T-helper 1 cell treated with Interleukin-12 subunit alpha and Interleukin-12 subunit beta and Interleukin-4 antibody, amounts not matched to agents 30 ng/mL and 1 ng/mL, for 36 hours (primary cell): Measurements from ENCODE around the gene CDH4. TPM values are rescaled to one million over a fixed set of nuclear protein-coding genes. Genes with fewer than 3 reads are reported as not detected.

ENCODE experiments used
- intact Hi-C: fragments of 100-400 bp; cut with micrococcal nuclease; formaldehyde crosslinking; loops from one replicate; pipeline ENCODE4 v1.15.1; 2024
- total RNA-seq: library from RNA; stranded (reverse); gene quantifications from 2 replicates; pipeline ENCODE4 v1.2.3, GENCODE V29; 2022

The CDH4 gene
- total RNA-seq, 1 donor from 2014 or later: not detected

DNA sequence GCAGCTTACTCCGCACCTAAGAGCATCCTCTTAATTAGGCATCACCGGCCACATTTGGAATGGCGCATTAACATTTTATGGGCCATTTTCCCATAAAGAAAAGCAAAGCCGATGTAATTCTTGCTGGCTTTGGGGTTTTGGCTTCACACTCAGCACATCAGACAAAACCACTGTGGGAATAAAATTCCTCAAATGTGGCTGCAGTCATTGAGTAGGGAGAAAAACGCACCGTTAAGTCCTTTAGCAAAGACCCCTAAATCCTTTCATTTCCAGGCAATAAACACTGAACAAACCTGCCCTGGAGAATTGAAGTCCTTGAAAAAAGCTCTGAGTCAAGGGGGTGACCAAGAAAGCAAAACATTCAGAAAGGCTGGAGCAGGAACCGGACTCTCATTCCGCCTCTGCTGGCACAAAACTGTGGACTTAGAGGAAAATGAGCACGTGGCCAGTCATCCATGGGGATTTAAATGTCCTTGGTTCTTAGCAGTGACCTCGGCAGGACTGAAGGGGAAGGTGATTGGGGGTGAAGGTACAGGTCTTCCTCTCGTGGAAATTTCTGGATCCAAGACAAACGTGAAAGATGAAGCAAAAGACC, 102.9 kb downstream of the CDH4 start:
- intact Hi-C loops: no loop called here

DNA sequence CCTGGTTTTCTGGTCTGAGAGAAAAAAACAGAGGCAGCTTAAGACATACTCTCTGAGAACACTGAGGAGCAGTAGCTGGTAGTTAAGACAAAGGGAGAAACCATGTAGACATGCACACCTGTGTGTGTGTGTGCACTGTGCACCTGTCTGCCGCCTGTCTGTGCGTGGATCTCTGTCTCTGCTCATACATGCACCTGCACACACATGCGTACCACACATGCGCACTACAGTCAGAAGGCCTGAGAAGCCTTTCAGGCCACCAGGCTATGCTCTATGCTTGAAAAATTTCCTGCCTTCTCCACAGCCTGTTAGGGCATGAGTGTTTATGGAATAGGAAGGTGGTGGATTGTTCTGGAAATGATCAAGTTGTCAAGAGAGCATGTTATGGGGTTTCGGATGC, 103.5 kb downstream of the CDH4 start:
- intact Hi-C loops: no loop called here

DNA sequence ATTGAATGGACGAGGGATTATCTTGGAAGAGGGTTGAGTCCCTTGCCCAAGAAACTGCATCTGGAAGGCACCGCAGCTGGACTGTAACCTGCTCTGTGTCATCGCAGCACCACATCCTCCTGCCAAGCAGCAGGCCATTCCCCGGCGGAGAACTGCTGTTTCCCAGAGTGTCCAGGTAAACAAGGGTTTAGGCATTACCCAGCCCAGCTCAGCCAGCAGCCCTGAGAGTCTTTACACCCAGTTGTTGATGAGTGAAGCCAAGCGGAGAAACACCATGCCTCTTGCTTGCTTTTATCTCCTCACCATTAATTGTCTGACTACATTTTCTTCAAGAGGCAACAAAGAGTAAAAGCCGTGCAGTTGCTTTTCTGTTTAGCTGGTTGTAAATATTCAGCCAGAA, 104.1 kb downstream of the CDH4 start:
- intact Hi-C loops: no loop called here

DNA sequence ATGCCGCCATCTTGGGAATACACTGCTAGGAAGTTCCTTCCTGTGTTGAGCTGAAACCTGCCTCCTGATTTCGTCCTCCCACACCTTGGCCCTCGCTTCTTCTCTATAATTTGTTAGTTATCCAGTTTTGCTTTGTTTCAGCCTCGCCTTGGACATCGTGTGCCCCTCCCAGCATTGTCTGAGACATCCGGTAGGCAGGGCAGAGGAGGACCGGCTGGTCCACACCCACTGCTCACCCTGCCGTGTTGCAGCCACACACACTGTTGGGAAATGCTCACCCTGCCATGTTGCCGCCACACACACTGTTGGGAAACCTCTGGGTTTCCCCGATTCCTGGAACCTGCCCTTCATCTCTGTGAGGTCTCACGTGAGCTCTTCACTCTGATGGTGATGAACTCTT, 105.1 kb downstream of the CDH4 start:
- intact Hi-C loops: no loop called here

GRCh38 chr20:61359254-61359653, 107.2 kb downstream of the CDH4 start:
- intact Hi-C loops: no loop called here

- intact Hi-C loops: no loop called here
Observed at GRCh38 chr20:61360296-61360695, 108.2 kb downstream of the CDH4 start.

DNA sequence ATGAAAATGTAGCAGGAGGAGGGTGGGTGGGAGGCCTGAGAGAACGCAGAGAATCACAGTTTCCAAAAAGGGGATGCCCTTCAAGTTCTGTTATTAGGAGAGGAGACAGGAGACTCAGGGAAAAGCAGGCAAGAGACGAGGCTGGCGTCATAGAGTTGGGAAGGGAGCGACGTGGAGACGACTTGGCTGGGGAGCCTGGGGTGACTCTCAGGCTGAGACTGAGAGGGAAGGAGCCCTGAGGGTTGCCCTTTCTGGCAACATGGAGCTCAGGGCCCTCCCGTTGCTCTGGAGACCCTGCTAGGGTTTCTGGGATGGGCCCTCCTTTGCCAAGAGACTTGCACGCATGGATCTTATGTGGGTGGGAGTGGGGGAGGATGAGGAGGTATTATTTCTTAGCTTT, 108.9 kb downstream of the CDH4 start:
- intact Hi-C loops: no loop called here

GRCh38 chr20:61361501-61361900, 109.4 kb downstream of the CDH4 start:
- intact Hi-C loops: no loop called here

DNA sequence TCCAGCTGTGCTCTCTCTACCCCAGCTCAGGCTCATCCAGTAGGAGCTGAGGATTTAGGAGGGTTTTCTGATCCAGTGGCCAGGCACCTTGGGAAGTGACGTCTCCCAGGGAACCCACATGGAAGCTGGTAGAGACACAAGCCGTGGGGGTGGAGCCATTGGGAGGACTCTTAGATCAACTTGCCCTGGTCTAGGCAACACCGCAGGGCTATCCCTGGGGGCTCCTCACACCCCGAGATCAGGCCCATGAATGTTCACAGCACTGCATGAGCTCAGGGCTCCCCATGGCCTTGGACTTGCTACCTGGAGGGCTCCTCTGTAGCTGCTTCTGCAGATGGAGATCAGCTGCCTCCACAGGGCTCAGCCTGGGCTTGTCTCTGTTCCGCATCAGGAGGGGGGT, 112.1 kb downstream of the CDH4 start:
- intact Hi-C loops: no loop called here

DNA sequence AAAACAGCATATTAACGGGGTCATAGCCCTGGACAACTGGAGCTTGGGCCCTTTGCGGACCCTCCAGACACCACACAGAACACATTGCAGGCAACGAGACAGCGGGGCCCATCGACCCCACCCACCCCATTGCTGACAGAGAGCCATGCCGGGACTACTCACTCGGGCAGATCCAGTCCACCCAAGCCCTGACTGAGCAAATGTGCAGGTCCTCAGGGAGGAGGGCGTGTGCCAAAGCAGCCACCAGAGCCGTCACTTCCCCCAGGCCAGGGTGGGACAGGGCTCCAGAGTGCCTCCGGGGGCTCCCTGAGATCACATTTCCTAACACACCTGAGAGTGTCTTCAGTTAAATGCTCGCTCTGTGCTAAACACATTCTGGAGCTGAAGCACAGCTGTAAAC, 114.9 kb downstream of the CDH4 start:
- intact Hi-C loops: no loop called here

GRCh38 chr20:61369731-61370520, 117.9 kb downstream of the CDH4 start:
- intact Hi-C loops: no loop called here

GRCh38 chr20:61370841-61371303, 118.8 kb downstream of the CDH4 start:
- intact Hi-C loops: no loop called here

- intact Hi-C loops: no loop called here
Observed at GRCh38 chr20:61371501-61372136, 119.6 kb downstream of the CDH4 start.

- intact Hi-C loops: no loop called here
Observed at GRCh38 chr20:61372137-61373054, 120.3 kb downstream of the CDH4 start.

DNA sequence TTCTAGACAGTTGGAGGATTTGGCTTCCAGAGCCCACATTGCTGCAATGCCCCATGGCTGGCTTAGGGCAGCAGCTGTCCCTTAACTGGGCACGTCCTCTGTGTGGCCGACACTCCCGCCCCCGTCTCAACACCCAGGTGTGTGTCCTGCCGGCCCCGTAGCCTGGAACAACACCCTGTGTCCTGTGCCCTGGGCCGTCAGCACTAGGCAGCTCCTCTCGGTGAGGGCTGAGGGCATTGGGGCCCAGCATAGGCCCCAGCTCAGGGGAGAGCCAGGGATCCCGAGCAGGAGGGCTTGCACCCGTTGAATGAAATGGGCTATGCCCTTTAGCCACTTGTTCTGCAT, 121.0 kb downstream of the CDH4 start:
- intact Hi-C loops: no loop called here

GRCh38 chr20:61373956-61374545, 122.0 kb downstream of the CDH4 start:
- intact Hi-C loops: no loop called here

- intact Hi-C loops: no loop called here
Observed at GRCh38 chr20:61376541-61377240, 124.6 kb downstream of the CDH4 start.

GRCh38 chr20:61378694-61379355, 126.8 kb downstream of the CDH4 start:
- intact Hi-C loops: no loop called here

GRCh38 chr20:61379898-61380544, 128.0 kb downstream of the CDH4 start:
- intact Hi-C loops: no loop called here

DNA sequence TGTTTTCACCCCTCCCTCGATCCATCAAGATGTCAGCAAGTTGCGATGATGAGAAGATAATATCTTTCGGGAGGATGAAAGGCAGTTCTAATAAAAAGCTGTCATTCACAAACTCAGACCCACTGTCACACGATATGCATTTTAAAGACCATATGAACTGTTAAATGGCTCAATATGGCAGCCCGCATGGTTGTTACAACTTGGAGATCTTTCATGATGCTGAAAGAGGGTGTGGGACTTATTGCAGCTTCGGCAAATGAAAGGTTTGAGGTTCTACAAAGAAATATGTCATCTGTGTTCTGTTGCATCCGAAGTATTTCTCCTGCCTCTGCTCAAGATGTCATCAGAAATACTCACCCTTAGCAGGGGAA, 128.5 kb downstream of the CDH4 start:
- intact Hi-C loops: no loop called here
